Mucosa of rectum (tissue), 2 donors: ENCODE results near the gene DKK3.

Experiments
- H3K27ac ChIP-seq, 2 donors: one replicate each; pipeline ENCODE4 v1.7.0; 2013; ENCODE audit warnings: inconsistent platforms in 2 of 2, low read depth in 2 of 2, low read length in 2 of 2
- H3K27me3 ChIP-seq, 2 donors: one replicate each; pipeline ENCODE4 v1.7.0; 2013; ENCODE audit warnings: low read length in 2 of 2; ENCODE audit not compliant: control insufficient read depth in 2 of 2, insufficient read depth in 2 of 2
- H3K36me3 ChIP-seq, 2 donors: one replicate each; pipeline ENCODE4 v1.7.0; 2013; ENCODE audit warnings: low read length in 2 of 2; ENCODE audit not compliant: control insufficient read depth in 2 of 2, insufficient read depth in 2 of 2
- H3K4me1 ChIP-seq, 2 donors: one replicate each; pipeline ENCODE4 v1.7.0; 2013; ENCODE audit warnings: low read length in 2 of 2, mild to moderate bottlenecking in 1 of 2; ENCODE audit not compliant: control insufficient read depth in 2 of 2, insufficient read depth in 2 of 2
- H3K4me3 ChIP-seq, 2 donors: one replicate each; pipeline ENCODE4 v1.7.0; 2013; ENCODE audit warnings: low read length in 2 of 2
- H3K9ac ChIP-seq, 2 donors: one replicate each; pipeline ENCODE4 v1.7.0; 2013; ENCODE audit warnings: low read length in 2 of 2, low read depth in 1 of 2, mild to moderate bottlenecking in 1 of 2
- H3K9me3 ChIP-seq, 2 donors: one replicate each; pipeline ENCODE4 v1.7.0; 2013; ENCODE audit warnings: low read length in 2 of 2; ENCODE audit not compliant: control insufficient read depth in 2 of 2
- donor health status: healthy.
- donor health status: Normal muscosa, but diverticular disease.

Gene DKK3

DNA sequence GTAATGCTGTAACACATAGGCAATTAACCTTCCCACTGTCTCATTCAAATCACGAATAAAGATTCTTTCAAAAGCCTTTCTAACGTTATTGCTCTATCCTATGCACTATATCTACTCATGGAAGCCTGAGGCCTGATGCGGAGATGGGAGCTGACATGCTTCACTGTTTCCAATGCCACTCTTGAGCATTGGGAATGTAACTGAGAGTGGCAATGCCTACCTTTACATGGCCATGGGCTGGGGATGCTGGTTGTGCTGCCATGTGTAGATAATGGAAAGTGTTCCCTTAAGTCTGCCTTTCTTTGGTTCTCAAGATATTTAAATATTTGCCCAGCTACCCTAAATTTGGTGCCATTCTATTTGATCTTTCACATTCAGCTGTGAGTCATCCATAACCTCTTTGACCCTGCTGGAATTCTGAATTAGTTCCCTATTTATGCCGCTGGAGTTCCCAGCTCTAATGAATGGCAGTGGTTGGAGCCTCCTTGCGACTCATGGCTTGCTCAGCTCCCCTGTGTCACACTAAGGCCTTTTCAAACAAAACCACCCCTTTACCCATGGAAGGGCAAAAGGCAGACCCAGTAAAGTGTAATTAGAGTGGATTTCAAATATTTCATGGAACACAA is 21.4 kb upstream of the DKK3 start:
- H3K4me1 ChIP-seq: no peaks in the 10 kb centered on the region
- no peaks in the 10 kb centered on the region for H3K9me3 ChIP-seq
- H3K4me3 ChIP-seq: no peak overlapping the region
- no peaks in the 10 kb centered on the region for H3K27me3 ChIP-seq
- H3K27ac ChIP-seq: no peak overlapping the region
- no peak overlapping the region for H3K9ac ChIP-seq
- no peaks in the 10 kb centered on the region for H3K36me3 ChIP-seq

DNA sequence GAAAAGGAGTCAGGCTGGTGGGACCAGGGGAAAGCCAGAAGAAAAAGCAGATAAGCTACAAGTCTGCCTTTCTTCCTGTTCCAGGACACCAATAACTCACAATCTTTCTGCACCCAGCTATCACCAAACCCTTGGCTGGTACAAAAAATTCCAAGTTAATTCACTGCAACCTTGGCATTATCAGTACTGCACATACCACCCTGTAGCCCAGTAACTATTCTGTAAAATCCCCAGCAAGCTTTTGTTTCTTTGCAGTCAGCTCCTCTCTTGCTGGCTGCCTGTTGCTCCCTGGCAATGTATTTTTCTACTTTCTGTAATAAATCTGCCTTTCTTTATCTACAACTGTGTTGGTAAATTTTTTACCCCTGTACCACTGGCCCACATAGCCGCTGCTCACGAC is 20.7 kb upstream of the DKK3 start:
- Histone ChIP-seq H3K9me3 (no peaks in the 10 kb centered on the region), H3K4me1 (no peaks in the 10 kb centered on the region), H3K36me3 (no peaks in the 10 kb centered on the region), H3K4me3 (no peak overlapping the region), H3K27me3 (no peaks in the 10 kb centered on the region), H3K27ac (no peak overlapping the region), H3K9ac (no peak overlapping the region)

DNA sequence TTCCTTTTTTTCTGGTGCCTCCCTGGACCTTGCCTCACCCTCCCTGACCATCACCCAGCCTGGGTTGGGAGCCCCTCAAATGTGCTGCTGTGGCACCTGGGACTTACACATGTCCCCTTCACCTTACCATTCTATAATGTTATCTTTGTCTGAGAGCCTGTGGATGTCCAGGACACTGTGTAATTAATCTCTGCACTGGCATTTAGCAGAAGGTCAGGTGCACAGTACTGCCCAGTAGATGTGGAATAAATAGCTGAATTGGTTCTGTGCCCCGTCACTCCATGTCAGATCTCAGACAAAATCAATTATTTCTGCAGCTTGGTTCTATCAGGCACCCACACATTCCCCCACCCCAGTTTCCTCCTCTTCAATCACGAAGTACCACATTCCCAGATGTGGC is 19.9 kb upstream of the DKK3 start:
- Histone ChIP-seq H3K4me1 (no peaks in the 10 kb centered on the region), H3K36me3 (no peaks in the 10 kb centered on the region), H3K9ac (no peak overlapping the region), H3K27me3 (no peaks in the 10 kb centered on the region), H3K27ac (no peak overlapping the region), H3K4me3 (no peak overlapping the region), H3K9me3 (no peaks in the 10 kb centered on the region)

- H3K4me3 ChIP-seq: no peak overlapping the region
- H3K9me3 ChIP-seq: no peaks in the 10 kb centered on the region
- no peaks in the 10 kb centered on the region for H3K27me3 ChIP-seq
- H3K36me3 ChIP-seq: no peaks in the 10 kb centered on the region
- H3K4me1 ChIP-seq: no peaks in the 10 kb centered on the region
- H3K27ac ChIP-seq: no peak overlapping the region
- H3K9ac ChIP-seq: no peak overlapping the region
Measured at GRCh38 chr11:12026331-12027211, 18.1 kb upstream of the DKK3 start.

DNA sequence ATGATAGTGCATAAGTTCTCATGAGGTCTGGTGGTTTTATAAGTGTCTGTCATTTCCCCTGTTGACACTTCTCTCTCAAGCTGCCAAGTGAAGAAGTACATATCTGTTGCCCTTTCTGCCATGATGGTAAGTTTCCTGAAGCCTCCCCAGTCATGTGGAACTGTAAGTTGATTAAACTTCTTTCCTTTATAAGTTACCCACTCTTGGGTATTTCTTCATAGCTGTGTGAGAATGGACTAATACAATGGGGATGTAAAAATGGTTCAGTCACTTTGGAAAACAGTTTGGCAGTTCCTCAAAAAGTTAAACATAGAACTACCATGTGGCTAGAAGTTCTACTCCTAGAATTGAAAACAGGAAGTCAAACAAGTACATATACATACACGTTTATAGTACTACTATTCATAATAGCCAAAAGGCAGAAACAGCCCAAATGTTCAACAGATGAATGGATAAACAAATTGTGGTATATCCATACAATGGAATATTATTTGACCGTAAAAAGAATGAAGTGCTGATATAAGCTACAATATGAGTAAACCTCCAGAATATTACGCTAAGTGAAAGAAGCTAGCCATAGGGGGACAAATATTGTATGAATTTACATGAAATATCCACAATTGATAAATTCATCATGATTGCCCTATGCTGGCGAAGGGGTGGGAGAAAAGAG is 16.0 kb upstream of the DKK3 start:
- Histone ChIP-seq H3K27ac (no peak overlapping the region), H3K36me3 (no peaks in the 10 kb centered on the region), H3K9me3 (no peaks in the 10 kb centered on the region), H3K27me3 (no peaks in the 10 kb centered on the region), H3K9ac (no peak overlapping the region), H3K4me3 (no peak overlapping the region), H3K4me1 (no peaks in the 10 kb centered on the region)

- H3K27me3 ChIP-seq: no peaks in the 10 kb centered on the region
- H3K36me3 ChIP-seq: no peaks in the 10 kb centered on the region
- H3K4me1 ChIP-seq: no peaks in the 10 kb centered on the region
- H3K9me3 ChIP-seq: no peaks in the 10 kb centered on the region
- no peak overlapping the region for H3K4me3 ChIP-seq
- H3K27ac ChIP-seq: no peak overlapping the region
- H3K9ac ChIP-seq: no peak overlapping the region
Measured at GRCh38 chr11:12023015-12023414, 14.6 kb upstream of the DKK3 start.

DNA sequence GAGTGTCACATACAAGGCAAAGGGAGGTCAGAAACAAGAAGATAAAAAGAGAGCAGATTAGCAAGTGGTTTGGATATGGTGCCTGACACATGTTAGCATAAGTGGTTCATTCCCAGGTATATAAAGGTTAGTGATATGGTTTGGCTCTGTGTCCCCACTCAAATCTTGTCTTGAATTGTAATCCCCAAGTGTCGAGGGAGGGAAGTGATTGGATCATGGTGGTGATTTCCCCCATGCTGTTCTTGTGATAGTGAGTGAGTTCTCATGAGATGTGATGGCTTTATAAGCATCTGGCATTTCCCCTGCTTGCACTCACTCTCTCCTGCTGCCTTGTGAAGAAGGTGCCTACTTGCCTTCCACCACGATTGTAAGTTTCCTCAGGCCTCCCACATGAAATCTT is 12.1 kb upstream of the DKK3 start:
- no peaks in the 10 kb centered on the region for H3K36me3 ChIP-seq
- no peak overlapping the region for H3K4me3 ChIP-seq
- no peaks in the 10 kb centered on the region for H3K27me3 ChIP-seq
- H3K9me3 ChIP-seq: no peaks in the 10 kb centered on the region
- H3K4me1 ChIP-seq: no peaks in the 10 kb centered on the region
- no peak overlapping the region for H3K27ac ChIP-seq
- no peak overlapping the region for H3K9ac ChIP-seq

DNA sequence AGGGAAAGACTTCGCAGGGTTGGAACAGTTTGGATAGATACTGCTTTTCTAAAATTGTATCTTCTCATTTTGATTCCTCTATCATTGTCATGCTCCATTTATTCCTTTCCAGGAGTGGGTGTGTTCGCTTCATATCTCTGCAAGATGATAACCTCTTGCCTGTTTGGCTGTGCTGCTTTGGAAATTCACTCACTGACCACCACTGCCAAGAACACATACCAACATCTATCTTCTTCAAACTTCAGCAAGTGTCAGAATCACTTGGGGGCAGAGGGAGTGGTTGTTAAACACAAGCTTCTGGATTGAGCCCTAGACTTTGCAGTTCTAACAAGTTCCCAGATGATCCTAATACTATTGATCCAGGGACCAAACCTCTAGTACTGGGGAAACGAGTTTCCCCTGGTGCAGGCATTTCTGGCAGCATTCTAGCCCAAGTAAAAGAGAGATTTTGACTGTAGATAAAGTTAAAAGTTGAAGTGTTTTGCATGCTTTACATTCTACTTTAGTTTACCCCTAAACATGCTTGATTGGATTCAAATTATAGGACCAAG is 11.5 kb upstream of the DKK3 start:
- H3K4me1 ChIP-seq: no peaks in the 10 kb centered on the region
- H3K27me3 ChIP-seq: no peaks in the 10 kb centered on the region
- no peak overlapping the region for H3K4me3 ChIP-seq
- no peak overlapping the region for H3K27ac ChIP-seq
- H3K9me3 ChIP-seq: no peaks in the 10 kb centered on the region
- H3K9ac ChIP-seq: no peak overlapping the region
- H3K36me3 ChIP-seq: no peaks in the 10 kb centered on the region

GRCh38 chr11:12019337-12019736 is 10.9 kb upstream of the DKK3 start:
- no peak overlapping the region for H3K9ac ChIP-seq
- H3K9me3 ChIP-seq: no peaks in the 10 kb centered on the region
- H3K36me3 ChIP-seq: no peaks in the 10 kb centered on the region
- H3K27ac ChIP-seq: no peak overlapping the region
- H3K4me1 ChIP-seq: no peaks in the 10 kb centered on the region
- H3K27me3 ChIP-seq: no peaks in the 10 kb centered on the region
- no peak overlapping the region for H3K4me3 ChIP-seq

GRCh38 chr11:12017865-12018453 is 9.5 kb upstream of the DKK3 start:
- Histone ChIP-seq H3K27me3 (no peaks in the 10 kb centered on the region), H3K9ac (no peak overlapping the region), H3K36me3 (no peaks in the 10 kb centered on the region), H3K4me3 (no peak overlapping the region), H3K4me1 (no peaks in the 10 kb centered on the region), H3K9me3 (no peaks in the 10 kb centered on the region), H3K27ac (no peak overlapping the region)
